Ecto neural progenitor cell (in vitro differentiated cells): ENCODE data around the gene PELI3.

Experiments used
- DNase-seq: peaks from one replicate; pipeline ENCODE4 v3.0.0-alpha.2; 2018; ENCODE audit warnings: low spot score

PELI3 gene

DNA sequence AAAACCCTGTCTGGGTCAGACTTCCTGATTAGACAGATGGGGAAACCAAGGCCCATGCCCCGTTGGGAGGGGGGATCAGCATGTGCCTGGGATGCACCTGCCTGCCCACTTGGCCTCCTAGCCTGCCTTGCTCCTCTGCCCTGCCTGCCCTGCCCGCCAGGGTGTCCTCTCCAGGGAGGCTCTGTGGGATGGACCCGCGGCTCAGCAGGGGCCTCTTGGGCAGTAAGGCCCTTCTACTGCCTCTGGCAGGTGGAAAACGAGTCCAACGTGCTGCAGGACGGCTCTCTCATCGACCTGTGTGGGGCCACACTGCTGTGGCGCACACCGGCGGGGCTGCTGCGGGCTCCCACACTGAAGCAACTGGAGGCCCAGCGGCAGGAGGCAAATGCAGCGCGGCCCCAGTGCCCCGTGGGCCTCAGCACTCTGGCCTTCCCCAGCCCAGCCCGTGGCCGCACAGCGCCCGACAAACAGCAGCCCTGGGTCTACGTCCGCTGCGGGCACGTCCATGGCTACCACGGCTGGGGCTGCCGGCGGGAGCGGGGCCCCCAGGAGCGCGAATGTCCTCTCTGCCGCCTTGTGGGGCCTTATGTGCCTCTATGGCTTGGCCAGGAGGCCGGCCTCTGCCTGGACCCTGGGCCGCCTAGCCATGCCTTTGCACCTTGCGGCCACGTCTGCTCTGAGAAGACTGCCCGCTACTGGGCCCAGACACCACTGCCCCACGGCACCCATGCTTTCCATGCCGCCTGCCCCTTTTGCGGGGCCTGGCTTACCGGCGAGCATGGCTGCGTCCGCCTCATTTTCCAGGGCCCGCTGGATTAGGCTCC lies 8.9 kb downstream of the PELI3 start:
- no peak for DNase-seq

DNA sequence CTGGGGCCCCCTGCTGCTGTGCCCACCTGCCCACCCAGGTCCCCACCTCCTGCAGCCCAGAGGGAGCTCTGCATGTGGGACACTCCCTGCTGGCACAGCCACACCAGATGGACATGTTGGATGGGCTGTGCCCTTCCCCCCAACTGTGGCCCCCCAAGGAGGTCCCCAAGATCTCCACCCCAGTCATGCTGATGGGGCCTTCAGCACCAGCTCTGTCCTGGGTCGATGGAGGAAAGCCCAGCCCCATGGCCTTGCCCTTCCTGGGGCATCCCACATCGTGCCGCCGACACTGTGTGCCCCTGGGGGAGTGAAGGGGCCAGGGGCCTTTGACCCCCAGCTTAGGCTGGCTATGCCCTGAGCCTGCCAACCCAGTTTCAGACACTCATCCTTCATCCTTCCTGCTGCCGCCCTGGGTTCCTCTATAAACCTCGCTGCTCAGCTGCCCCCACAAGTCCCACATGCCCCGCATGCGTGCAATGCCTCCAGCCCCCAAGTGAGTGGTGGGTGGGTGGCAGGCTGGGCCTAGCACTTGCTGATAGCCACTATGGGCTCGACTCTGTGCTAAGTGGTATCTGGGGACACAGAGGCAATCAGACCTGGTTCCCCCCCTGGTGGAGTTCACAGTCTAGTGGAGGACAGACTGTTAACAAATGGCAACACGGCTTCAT lies 9.6 kb downstream of the PELI3 start:
- no peak for DNase-seq

DNA sequence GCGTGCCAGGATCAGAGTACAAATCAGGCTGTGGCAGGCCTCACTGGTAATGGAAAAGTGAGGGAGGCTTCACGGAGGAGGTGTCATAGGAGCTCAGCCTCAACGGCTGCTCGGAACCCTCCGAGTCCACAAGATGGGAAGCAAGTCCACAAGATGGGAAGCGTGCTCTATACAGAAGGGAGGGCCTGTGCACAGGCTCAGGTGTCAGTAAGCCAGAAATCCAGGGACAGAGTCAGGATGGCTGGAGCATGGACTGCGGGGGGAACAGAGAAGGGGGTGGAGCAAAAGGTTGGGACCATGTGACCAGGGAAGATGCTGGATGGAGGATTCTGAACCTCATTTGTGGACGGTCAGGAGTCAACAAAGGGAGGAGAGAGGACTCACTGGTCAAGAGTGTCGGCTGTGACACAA lies 10.1 kb downstream of the PELI3 start:
- no peak for DNase-seq

DNA sequence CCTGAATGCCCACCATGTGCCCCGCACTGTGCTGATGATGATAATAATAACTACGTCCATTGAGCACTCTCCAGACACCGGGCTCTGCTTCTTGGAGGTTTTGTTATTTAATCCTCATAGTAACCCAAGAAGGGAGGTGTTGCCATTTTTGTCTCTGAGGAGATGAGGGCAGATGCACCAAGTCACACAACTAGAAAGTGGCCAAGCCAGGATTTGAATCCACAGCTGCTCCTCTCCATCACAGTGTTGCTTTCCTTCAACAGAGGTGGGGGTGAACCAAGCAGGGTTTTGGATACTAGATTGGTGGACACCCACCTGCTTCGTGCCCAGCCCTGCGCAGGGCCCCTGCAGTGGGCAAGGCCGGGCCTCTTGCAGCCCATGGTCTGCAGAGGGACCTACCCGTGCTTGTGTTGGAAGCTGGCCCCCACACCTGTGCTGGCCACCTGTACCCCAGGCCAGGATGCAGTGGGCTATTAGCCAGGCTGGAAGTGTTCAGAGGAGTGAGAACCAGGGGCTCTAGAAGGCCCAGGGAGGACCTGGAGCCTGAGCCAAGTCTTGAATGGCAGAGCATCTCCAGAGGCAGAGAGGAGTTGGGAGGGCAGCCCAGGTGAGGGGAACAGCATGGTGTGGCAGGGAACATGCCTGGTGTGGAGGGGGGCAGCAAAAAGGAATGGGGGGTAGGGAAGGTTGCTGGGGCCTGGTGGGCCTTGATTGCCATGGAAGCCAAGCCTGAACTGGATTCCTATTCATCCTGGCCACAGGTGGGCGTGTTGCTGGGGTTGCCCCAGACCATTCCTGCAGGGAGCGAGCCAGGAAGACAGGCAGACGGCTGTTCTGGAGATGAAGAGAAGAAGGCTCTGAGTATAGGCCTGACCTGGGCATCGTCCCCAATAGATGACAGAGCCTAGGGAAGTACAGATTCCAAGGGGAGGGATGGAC lies 10.8 kb downstream of the PELI3 start:
- no peak for DNase-seq

DNA sequence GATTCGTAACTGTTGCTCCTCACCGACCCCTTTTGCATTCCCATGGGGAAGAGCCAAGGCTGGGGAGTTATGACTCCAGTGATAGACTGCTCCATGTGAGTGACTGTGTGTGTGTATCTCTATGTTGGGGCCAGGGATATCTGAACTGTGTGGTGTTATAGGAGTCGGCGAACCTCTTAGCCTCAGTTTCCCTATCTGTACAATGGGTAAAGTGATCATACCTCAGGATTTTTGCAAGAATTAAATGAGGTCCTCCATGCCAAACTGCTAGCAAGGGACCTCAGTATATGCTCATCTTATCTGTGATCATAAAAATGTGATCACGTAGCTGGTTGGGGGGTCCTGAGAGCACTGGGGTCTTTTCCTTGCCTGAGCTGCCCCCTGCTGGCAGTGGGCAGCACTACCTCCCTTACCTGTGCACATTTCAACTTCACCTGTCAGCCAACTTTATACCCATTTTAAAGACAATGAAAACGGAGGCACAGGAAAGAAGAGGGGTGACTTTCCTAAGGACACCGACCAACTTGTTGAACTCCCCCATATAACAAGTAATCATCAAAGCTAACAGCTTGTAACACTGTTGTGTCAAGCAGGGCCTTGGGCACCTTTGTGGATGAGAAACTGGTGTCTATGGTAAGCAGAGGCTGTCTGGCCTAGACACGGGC lies 12.2 kb downstream of the PELI3 start:
- DNase-seq: no peak

DNA sequence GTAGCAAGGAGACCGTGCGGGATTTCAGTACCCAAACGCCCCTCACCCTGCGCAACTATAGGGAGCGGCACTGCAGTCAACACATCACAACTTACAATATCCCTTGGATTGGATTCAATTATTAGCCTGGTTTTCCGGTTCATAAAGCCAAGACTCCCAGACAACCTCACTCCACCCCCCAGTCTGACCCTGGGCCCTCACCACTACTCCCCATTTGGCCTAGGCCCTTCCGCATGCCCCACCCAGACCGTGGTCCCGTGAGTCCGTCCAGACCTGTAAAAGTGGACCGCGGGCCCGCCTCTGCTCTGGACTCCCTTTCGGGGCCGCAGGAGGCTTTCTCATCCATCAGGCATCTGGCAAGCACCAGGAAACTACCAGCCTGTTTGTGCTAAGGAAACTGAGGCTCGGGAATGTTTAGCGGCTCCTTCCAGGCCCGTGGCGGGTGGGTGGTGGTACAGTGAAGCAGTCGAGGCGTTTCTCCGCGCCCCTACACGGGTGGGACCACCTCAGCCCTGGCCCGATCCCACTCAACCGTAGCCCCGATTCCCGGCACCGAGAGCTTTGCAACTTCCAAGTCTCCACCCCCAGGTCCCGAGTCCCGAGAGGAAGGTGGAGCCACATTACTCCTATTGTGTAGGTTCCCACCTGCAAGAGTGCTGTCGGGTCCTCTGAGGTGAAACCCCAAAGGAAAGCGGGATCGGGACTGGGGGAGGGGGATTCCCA lies 12.8 kb downstream of the PELI3 start:
- no peak for DNase-seq

DNA sequence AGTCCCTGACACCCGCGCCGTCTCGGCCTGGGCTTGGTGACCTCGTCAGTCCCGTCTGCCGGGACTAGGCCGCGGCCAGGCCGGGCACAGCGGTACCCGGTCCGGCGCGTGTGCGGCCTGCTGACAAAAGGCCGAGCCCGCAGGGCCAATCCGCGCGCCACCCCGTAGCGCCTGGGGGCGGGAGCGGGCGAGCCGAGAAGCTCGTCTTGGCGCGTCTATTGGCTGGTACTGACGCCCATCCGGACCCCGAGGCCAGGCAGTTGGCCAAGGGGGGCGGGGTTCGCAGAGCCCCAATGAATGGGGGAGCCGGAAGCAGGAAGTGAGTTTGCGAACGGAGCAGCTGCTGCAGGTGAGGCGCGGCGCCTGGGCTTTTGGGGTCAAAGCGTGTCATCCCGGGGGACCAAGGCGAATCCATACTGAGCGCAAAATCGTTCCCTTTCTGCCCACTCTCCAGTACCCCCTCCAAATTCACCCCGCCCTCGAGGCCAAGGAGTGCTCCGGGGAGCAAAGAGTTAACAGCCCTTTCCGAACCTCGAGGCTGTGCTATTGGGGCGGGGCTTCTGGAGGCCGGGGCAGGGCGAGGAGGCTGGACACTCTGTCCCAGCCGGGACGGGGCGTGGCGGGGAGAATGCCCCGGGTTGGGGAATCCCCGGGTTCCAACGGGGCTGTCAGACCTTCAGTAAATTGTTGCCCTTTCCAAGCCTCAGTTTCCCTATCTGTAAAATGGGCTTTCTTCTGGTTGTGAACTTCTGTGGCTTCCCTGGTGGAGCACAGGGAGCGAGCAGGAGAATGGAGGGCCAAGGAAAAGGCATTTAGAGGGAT lies 13.6 kb downstream of the PELI3 start, which contains the start of gene DPP3:
Gene DPP3, plus strand, starts transcription at position 318 of the 822 bp plus-strand sequence. CDS start 1,767 bp downstream, outside the sequence.
- peak; percentile 97 for DNase-seq

DNA sequence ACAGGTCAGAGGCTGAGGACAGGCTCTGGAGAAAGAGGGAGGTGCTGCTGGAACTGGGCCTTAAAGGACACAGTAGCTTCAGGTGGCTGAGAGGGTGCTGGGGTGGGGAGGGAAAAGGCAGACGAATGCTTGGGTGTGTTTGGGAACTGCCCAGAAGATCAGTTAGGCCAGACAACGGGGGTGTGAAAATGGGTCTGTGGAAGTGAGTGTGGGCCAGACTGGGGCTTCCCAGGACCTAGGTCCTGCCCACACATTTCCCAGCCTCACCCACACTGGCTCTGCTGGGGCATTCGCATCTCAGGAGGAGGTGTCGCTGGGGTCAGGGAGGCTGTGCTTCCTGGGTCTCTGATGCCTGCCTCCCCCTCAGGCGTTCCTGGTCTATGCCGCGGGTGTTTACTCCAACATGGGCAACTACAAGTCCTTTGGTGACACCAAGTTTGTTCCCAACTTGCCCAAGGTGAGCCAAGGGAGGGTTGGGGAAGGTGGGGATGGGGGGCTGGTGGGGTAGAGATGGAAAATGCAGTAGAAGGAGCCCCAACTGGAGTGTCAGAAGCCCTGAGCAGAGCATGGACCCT lies 18.2 kb downstream of the PELI3 start:
- DNase-seq: no peak

DNA sequence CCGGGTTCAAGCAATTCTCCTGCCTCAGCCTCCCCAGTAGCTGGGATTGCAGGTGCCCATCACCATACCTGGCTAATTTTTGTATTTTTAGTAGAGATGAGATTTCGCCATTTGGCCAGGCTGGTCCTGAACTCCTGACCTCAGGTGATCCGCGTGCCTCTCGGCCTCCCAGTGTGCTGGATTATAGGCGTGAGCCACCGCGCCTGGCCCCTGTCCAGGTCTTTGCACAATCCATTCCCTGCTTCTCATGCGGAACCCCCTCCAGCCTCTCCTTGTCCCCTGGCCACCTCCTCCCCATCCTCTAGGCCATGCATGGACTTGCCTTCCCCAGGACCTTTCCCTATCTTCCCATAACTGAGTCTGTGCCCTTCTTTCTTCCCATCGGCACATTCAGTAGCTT lies 22.3 kb downstream of the PELI3 start:
- no peak for DNase-seq

DNA sequence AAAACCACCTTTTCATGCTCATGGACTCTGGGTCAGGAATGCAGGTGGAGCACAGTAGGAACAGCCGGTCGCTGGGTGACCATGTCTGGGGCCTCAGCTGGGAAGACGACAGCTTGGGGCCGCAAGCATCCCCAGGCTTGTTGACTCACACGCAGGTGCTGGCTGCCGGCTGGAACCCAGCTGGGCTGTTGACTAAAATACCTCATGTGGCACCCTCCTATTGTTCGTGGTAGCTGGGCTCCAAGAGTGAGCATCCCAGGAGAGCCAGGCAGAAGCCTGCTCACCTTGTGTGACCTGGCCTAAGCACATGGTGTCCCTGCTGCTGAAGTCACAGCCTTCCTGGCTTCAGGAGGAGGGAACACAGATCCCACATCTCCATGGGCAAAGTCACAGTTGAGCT lies 22.9 kb downstream of the PELI3 start:
- DNase-seq: no peak

DNA sequence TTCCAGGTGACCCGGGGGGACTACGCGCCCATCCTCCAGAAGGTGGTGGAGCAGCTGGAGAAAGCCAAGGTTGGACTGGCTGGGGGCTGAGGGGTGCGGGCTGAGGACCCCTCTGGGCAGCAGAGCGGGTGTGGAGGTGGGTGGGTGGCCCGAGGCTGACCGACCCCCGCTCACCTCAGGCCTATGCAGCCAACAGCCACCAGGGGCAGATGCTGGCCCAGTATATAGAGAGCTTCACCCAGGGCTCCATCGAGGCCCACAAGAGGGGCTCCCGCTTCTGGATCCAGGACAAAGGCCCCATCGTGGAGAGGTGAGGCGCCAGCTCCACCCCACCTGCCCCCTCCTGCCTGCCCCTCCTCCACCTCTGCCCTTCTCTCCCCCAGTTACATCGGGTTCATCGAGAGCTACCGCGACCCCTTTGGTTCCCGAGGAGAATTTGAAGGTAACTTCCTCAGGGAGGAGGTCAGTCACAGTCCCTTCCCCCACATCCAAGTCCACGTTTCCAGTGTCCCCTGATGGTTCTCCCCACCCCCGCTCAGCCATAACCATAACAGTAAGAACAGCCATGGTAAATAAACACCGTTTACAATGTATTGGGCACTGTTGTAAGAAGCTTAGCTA lies 24.7 kb downstream of the PELI3 start:
- DNase-seq: no peak

DNA sequence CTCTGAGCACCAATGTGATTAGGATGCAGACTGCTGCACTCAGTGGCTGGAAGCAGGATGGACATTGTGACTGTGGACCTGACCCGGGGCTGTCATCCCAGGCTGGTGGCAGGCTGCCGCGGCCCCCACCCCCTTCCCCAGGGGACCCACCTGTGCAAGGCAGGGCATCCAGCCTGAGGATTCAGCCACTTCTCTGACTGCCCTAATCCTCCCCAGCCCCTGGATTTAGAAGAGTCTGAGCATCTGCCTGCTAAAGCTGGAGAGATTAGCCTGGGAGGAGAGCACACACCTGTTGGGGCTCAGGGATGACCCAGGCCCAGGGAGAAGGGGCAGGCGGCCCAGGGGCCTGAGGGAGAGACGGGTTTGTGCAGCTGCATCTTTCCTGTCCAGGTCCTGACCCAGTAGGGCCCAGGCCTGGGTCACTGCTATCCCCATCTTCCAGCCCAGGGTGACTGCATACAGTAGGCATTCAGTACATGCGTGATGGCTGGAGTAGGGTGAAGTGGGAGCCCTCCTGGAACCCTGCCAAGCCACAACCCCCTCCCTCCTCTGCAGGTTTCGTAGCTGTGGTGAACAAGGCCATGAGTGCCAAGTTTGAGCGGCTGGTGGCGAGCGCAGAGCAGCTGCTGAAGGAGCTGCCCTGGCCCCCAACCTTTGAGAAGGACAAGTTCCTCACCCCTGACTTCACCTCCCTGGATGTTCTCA lies 25.6 kb downstream of the PELI3 start:
- DNase-seq: no peak

DNA sequence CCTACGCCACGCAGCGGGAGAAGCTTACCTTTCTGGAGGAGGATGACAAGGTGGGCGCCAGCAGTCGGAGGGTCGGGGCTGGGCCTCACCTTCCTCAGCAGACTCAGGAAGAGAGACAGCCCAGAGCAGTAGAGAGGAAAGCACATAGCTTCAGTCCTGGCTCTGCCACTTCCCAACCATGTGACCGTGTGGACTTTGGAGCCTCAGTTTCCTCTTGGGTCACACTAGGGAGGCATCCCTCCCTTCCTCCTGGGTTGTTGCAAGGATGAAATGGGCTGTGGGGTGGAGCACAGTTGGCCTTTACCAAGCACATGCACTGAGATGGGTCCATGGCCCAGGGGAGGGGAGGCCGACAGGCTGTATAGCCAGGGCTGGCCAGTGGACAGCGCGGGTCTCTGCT lies 26.4 kb downstream of the PELI3 start:
- no peak for DNase-seq

DNA sequence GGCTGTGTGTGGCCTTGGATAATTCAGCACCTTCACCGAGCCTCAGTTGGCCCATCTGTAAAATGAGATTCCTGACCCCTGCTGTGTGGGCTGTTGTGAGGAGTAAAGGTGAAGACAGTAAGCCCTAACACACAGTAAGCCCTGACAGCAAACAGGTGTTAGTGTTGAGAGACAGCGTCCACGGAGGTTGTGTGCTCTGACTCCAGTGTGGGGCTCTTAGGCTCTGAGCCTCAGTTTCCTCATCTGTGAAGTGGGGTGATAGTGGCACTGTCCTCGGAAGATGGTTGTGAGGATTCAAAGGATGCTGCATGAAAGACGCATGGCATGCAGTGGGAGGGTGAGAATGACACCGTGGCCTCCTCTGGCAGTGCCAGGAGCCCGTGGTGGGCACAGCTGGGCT lies 27.8 kb downstream of the PELI3 start:
- DNase-seq: no peak

DNA sequence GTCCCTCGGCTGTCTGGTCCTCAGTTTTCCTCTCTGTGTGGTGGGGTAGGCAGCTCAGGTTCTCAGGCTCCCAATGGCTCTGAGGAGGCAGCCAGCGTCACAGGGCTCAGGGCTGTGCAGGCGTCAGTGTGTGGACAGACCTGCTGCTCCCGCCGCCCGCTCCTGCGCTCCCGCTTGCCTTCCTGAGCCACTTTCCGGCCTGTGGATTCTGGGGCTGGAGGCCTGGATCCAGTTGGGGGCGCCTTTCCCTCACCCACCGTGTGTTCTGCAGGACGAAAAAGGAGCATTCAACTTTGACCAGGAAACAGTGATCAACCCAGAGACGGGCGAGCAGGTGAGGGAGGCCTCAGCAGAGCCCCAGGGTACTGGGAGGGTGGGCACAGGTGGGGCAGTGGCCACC lies 28.2 kb downstream of the PELI3 start:
- no peak for DNase-seq

DNA sequence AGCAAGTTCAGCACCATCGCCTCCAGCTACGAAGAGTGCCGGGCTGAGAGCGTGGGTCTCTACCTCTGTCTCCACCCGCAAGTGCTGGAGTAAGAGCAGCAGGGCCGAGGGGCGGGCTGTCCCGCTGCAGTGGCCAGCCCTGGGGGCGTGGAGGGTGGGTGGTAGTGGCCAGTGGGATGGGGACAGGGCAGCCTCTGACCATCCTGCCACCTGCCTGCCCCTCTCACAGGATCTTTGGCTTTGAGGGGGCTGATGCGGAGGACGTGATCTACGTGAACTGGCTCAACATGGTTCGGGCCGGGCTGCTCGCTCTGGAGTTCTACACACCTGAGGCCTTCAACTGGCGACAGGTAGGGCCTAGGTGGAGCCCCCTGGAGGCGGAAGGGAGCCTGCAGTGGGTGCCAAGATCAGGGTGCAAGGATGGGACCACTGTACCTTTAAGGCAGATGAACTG lies 28.7 kb downstream of the PELI3 start:
- DNase-seq: no peak

DNA sequence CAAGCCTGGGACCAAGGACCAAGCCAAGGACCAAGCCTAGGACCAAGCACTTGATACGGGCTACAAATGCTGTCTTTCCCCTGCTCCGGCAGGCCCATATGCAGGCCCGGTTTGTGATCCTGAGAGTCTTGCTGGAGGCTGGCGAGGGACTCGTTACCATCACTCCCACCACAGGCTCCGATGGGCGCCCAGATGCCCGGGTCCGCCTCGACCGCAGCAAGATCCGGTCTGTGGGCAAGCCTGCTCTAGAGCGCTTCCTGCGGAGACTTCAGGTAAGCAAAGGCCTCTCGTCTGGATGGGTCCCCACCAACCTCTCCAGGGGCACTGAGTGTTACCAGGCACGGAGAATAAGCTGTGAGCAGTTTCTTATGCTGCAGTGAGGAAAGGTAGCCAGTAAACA lies 30.5 kb downstream of the PELI3 start:
- no peak for DNase-seq

DNA sequence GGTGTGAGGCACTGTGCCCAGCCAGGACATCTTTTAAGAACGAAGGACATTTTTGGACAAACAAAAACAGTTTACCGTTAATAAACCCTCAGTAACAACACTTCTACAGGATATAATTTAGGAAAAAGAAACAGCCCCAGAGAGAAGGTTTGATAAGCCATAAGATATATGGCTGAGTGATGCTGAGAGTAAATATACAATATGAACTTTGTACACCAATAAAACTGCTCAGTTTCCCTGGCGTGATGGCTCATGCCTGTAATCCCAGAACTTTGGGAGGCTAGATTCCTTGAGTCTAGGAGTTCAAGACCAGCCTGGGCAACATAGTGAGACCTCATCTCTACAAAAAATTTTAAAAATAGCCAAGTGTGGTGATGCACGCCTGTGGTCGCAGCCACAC lies 31.8 kb downstream of the PELI3 start:
- DNase-seq: no peak
